ENCODE results near the gene CASP2.

DNA sequence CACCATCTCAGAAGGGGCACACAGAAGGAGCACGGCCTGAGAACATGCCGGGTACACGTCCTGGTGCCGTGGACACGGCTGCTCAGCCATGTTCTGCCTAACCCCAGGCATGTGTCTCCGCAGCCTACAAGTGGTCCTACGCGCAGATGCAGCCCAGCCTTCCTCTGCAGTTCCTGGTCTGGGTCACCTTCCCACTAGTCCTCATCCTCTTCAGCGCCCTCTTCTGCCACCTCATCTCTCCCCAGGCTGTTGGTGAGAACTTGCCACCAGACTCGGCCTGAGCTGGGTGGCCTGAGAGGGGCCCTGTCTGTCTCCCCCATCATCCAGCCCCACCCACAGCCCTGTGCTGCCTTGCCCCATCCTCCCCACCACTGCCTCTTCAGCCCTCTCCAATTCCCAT, 33.1 kb downstream of the CASP2 start:
- TF ChIP-seq POLR2AphosphoS5 (IDR thresholded peaks at IDR 0.05) (no peak), POLR2A (IDR thresholded peaks at IDR 0.05) (no peak)
- TF ChIP-seq, protein P1, sequence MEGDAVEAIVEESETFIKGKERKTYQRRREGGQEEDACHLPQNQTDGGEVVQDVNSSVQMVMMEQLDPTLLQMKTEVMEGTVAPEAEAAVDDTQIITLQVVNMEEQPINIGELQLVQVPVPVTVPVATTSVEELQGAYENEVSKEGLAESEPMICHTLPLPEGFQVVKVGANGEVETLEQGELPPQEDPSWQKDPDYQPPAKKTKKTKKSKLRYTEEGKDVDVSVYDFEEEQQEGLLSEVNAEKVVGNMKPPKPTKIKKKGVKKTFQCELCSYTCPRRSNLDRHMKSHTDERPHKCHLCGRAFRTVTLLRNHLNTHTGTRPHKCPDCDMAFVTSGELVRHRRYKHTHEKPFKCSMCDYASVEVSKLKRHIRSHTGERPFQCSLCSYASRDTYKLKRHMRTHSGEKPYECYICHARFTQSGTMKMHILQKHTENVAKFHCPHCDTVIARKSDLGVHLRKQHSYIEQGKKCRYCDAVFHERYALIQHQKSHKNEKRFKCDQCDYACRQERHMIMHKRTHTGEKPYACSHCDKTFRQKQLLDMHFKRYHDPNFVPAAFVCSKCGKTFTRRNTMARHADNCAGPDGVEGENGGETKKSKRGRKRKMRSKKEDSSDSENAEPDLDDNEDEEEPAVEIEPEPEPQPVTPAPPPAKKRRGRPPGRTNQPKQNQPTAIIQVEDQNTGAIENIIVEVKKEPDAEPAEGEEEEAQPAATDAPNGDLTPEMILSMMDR (IDR thresholded peaks at IDR 0.05) = no peak

Data from breast epithelium (tissue), 3 donors.